Measurements from ENCODE around the gene ABCA4. TPM values are rescaled to one million over a fixed set of nuclear protein-coding genes. Genes with fewer than 3 reads are reported as not detected.

ABCA4 gene
- total RNA-seq, 1 experiment from 2014 or later: 1.5 TPM

DNA sequence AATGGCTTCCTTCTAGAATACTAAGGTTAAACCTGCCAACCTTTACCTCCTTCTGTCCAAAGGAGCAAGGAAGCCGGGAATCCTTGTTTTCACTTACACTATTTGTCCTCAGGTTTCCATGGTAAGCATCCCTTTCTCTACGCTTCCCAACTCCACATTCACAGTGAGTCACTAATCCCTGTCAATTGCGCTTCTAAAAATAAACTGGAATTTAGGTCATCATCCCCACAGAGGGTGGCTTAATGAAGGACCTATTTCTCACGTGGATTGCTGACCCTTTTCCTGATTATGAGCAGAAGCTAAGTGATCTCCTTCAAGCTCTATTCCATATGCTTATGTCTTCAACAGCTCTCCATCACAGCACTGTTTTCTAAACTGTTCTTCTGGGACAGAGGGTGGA lies 39.9 kb upstream of the ABCA4 start:
- Histone ChIP-seq H3K4me3 (ENCODE audit: low read depth in 2 of 2, low read length in 2 of 2) (no peak overlapping the region), H3K4me1 (ENCODE audit: control insufficient read depth, insufficient read depth, low read length) (peaks cover 3% of the 10 kb centered on the region), H3K36me3 (ENCODE audit: control insufficient read depth, insufficient read depth, low read length) (no peaks in the 10 kb centered on the region), H3K27me3 (ENCODE audit: control insufficient read depth, insufficient read depth, low read length) (no peaks in the 10 kb centered on the region), H3K9me3 (ENCODE audit: control insufficient read depth, insufficient read depth, low read depth, low read length) (no peaks in the 10 kb centered on the region), H3K27ac (ENCODE audit: low read length) (peak overlapping the region; percentile 58)
- TF ChIP-seq, protein P1, sequence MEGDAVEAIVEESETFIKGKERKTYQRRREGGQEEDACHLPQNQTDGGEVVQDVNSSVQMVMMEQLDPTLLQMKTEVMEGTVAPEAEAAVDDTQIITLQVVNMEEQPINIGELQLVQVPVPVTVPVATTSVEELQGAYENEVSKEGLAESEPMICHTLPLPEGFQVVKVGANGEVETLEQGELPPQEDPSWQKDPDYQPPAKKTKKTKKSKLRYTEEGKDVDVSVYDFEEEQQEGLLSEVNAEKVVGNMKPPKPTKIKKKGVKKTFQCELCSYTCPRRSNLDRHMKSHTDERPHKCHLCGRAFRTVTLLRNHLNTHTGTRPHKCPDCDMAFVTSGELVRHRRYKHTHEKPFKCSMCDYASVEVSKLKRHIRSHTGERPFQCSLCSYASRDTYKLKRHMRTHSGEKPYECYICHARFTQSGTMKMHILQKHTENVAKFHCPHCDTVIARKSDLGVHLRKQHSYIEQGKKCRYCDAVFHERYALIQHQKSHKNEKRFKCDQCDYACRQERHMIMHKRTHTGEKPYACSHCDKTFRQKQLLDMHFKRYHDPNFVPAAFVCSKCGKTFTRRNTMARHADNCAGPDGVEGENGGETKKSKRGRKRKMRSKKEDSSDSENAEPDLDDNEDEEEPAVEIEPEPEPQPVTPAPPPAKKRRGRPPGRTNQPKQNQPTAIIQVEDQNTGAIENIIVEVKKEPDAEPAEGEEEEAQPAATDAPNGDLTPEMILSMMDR (IDR thresholded peaks at IDR 0.05): no peak
- TF ChIP-seq POLR2AphosphoS5 (IDR thresholded peaks at IDR 0.05; ENCODE audit: low read depth, low read length) (no peak), TCF7L2 (IDR thresholded peaks at IDR 0.05; ENCODE audit: low read depth, low read length) (no peak), SIN3A (IDR thresholded peaks at IDR 0.05; ENCODE audit: borderline replicate concordance, insufficient read depth, low read depth, low read length) (no peak)
- TF ChIP-seq, protein P2, sequence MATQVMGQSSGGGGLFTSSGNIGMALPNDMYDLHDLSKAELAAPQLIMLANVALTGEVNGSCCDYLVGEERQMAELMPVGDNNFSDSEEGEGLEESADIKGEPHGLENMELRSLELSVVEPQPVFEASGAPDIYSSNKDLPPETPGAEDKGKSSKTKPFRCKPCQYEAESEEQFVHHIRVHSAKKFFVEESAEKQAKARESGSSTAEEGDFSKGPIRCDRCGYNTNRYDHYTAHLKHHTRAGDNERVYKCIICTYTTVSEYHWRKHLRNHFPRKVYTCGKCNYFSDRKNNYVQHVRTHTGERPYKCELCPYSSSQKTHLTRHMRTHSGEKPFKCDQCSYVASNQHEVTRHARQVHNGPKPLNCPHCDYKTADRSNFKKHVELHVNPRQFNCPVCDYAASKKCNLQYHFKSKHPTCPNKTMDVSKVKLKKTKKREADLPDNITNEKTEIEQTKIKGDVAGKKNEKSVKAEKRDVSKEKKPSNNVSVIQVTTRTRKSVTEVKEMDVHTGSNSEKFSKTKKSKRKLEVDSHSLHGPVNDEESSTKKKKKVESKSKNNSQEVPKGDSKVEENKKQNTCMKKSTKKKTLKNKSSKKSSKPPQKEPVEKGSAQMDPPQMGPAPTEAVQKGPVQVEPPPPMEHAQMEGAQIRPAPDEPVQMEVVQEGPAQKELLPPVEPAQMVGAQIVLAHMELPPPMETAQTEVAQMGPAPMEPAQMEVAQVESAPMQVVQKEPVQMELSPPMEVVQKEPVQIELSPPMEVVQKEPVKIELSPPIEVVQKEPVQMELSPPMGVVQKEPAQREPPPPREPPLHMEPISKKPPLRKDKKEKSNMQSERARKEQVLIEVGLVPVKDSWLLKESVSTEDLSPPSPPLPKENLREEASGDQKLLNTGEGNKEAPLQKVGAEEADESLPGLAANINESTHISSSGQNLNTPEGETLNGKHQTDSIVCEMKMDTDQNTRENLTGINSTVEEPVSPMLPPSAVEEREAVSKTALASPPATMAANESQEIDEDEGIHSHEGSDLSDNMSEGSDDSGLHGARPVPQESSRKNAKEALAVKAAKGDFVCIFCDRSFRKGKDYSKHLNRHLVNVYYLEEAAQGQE (IDR thresholded peaks at IDR 0.05; ENCODE audit: insufficient read depth in 1 of 2, low read depth in 2 of 2, low read length in 1 of 2): no peak
- in situ Hi-C loops (cut with HindIII; ENCODE audit: low pct_unique_long_range_greater_than_20kb, low sequenced_read_pairs): no loop called here
- ChIA-PET POLR2A (no interaction called here), CTCF (no interaction called here)
- intact Hi-C loops (cut with micrococcal nuclease; ENCODE audit: unreplicated experiment): loop anchor here (5.0 to 10.0 kb wide), 3 partner anchors 99 to 174 kb away; no protein-coding TSS in a partner anchor
- DNase-seq (ENCODE audit: low read depth, low spot score) (no peak), ATAC-seq (no peak; the same call in 1 of the 2 replicates)
- BruUV-seq (replicated peaks): no TSS peak

DNA sequence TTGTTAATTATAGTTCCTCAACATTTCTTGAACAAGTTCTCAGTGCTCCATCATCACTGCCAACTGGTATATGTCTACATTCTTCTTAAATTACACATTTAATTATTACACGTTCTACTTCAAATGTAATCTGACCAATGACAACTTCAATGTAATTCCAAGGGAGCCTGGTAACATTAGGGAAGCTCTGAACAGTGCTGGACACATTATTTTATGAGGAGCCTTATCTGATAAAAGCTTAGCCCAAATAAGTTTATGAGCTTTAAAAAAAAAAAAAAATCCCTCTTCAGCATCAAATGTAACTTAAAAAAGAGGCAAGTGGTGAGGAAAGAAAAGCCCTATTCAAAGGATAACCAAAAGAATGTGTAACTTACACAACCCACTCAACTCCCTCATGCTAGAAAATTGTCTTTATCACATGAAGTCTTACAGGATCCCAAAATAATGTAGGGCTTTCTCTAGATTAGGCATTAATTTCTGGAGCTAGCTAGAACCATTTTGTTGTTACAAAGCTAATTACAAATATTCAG lies 35.2 kb upstream of the ABCA4 start:
- DNase-seq (ENCODE audit: low read depth, low spot score): no peak
- Histone ChIP-seq H3K9me3 (ENCODE audit: control insufficient read depth, insufficient read depth, low read depth, low read length) (no peaks in the 10 kb centered on the region), H3K27me3 (ENCODE audit: control insufficient read depth, insufficient read depth, low read length) (no peaks in the 10 kb centered on the region), H3K4me3 (ENCODE audit: low read depth in 2 of 2, low read length in 2 of 2) (no peak overlapping the region), H3K36me3 (ENCODE audit: control insufficient read depth, insufficient read depth, low read length) (no peaks in the 10 kb centered on the region), H3K4me1 (ENCODE audit: control insufficient read depth, insufficient read depth, low read length) (peaks cover 3% of the 10 kb centered on the region), H3K27ac (ENCODE audit: low read length) (peak overlapping the region; percentile 58)
- in situ Hi-C loops (cut with HindIII; ENCODE audit: low pct_unique_long_range_greater_than_20kb, low sequenced_read_pairs): no loop called here
- BruUV-seq (replicated peaks): no TSS peak
- ATAC-seq: no peak
- intact Hi-C loops (cut with micrococcal nuclease; ENCODE audit: unreplicated experiment): no loop called here
- CTCF ChIA-PET: no interaction called here
- TF ChIP-seq, protein P1 (IDR thresholded peaks at IDR 0.05): no peak
- no peak for TF ChIP-seq POLR2AphosphoS5 (IDR thresholded peaks at IDR 0.05; ENCODE audit: low read depth, low read length)
- TF ChIP-seq SIN3A (IDR thresholded peaks at IDR 0.05; ENCODE audit: borderline replicate concordance, insufficient read depth, low read depth, low read length): no peak
- TF ChIP-seq TCF7L2 (IDR thresholded peaks at IDR 0.05; ENCODE audit: low read depth, low read length): no peak
- TF ChIP-seq, protein P2 (IDR thresholded peaks at IDR 0.05; ENCODE audit: insufficient read depth in 1 of 2, low read depth in 2 of 2, low read length in 1 of 2): no peak
- POLR2A ChIA-PET: no interaction called here

Measured in Panc1 (cell line).